Fibroblast of villous mesenchyme (primary cell): ENCODE measurements around the gene ARHGAP32. TPM values are rescaled to one million over a fixed set of nuclear protein-coding genes. Genes with fewer than 3 reads are reported as not detected.

Experiments
- DNase-seq: peaks from one replicate; pipeline ENCODE4 v3.0.0-alpha.2; 2010; ENCODE audit warnings: low read depth
- H3K4me3 ChIP-seq: 2 replicates; pipeline ENCODE4 v1.5.1; 2011; ENCODE audit warnings: low read depth, mild to moderate bottlenecking, low read length
- CTCF ChIP-seq: IDR thresholded peaks from 2 replicates; pipeline ENCODE4 v1.5.1; 2012; ENCODE audit warnings: low read depth, mild to moderate bottlenecking, low read length; ENCODE audit not compliant: insufficient read depth
- total RNA-seq: library from RNA; depleted of rRNA; stranded (reverse); fragments of >200 nt; gene quantifications from 2 replicates; pipeline ENCODE4 v1.2.3, GENCODE V29; 2012

ARHGAP32 gene
- total RNA-seq, 1 donor, result 9.5 TPM

GRCh38 chr11:129226207-129226798, 34.2 kb upstream of the ARHGAP32 start:
- no peak for DNase-seq
- H3K4me3 ChIP-seq, result no peak overlapping the region
- no peak for TF ChIP-seq CTCF

DNA sequence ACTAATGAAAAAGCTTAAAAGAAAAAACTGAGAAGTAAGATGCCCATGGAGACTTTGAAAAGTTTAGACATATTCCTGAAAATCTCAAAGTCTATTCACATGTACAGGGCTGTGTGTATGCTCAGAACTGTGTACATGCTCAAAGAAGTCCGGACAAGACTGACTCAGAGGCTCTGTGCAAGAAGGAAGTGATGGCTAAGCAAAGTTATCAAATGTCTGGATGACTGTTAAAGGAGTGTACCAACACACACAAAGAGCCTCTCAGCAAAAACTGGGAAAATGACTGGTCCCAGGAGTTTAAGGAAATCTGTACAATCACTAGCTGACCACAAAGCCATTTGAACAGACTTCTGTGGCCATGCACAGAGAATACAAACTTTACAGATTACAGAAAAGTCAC, 33.1 kb upstream of the ARHGAP32 start:
- no peak overlapping the region for H3K4me3 ChIP-seq
- no peak for DNase-seq
- no peak for TF ChIP-seq CTCF

- no peak overlapping the region for H3K4me3 ChIP-seq
- no peak for TF ChIP-seq CTCF
- no peak for DNase-seq
These were observed 32.4 kb upstream of the ARHGAP32 start for GRCh38 chr11:129224538-129224937.

DNA sequence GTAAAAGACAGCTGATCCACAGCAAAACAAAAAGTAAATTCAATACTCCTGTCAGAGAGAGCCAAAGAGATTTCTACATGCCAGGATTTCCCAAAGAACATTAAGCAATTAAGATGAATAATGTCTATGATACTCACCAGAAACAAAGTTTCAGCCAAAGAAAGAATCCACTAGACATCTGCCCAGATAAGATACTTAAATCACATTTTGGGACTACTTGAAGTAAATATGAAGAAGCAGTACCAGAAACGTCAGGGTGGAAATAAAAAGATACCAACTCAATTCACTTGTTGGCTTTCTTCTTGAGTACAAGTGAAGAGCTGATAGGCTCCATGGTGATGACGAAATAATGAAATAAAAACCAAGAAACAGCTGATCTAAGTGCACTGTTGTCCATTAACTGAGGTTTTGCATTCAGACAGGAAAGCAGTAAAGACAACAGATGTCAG, 31.6 kb upstream of the ARHGAP32 start:
- H3K4me3 ChIP-seq, result no peak overlapping the region

DNA sequence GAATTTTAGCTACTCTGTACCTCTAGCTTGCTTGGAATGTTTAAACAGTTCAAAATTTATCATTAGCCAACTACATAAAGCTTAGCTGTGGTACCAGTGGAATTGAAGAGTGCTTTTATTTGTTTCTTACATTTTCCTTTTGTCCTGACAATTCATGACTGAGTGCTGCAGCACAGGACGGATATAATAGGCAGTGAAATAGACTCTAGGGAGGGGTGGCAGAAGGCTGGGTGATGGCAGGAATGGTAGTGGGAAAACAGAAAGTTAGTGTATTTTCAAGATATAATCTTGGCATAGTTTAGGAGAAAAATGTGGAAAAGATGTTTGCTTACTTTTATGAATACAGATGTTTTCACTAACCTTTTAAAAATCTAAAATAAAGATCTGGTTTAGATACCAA, 31.1 kb upstream of the ARHGAP32 start:
- no peak overlapping the region for H3K4me3 ChIP-seq
- DNase-seq, result no peak
- TF ChIP-seq CTCF, result no peak

More for the DNA sequence above, 31.6 kb upstream of the ARHGAP32 start:
- peak; percentile 79 for DNase-seq
- TF ChIP-seq CTCF, result no peak

DNA sequence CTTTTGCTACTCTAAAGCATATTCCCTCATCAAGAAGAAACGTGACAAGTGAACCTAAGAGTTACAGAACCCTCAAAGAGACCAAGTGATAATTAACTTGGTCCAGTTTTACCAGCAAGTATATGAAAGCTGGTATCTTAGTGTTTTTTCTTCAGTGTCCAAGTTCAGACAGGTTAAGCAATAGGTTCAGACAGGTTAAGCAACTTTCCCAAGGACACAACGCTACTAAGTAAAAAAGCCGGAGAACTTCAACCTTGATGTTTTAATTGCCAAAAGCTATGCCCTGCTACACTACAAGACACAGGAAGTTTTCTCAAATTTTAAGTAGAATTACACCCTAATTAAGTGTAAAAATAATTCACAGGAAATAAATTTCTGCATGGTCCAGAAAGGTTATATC, 30.0 kb upstream of the ARHGAP32 start:
- no peak overlapping the region for H3K4me3 ChIP-seq
- DNase-seq, result no peak
- no peak for TF ChIP-seq CTCF
